Measurements from ENCODE around the gene DAPK2. TPM values are rescaled to one million over a fixed set of nuclear protein-coding genes. Genes with fewer than 3 reads are reported as not detected.

The DAPK2 gene
- total and polyA plus RNA-seq, 2 of the 4 experiments (the other 2 are of a cell fraction), result 0.34 to 0.36 TPM

DNA sequence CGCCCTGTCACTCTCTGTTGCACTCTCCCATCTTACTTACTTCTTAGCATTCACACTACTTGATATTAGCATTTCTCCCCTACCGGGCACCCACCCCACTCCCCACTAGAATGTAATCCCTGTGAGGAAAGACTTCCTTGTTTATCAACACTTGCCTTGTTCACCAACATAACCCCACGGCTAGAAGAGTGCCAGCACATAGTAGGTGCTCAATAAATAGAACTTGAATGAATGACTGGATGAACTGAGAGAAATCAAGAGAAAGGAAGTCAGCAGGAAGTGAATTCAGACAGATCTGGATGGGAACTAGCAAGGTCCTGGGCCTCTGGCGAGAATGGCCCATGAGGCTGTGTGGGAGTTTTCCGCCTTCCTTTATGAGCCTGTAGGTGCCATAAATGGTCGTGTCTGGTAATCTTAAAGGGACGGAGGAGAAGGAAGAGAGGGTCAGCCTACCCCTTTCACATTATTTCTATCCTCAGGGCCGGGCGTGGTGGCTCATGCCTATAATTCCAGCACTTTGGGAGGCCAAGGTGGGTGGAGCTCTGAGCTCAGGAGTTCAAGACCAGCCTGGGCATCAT lies 170.1 kb downstream of the DAPK2 start:
- H2BK15ac ChIP-seq (ENCODE audit: low read depth, low read length), result no peak overlapping the region
- peaks cover 10% of the 10 kb centered on the region for H3K27me3 ChIP-seq (ENCODE audit: control insufficient read depth, insufficient read depth, low read length)
- H4K5ac ChIP-seq (ENCODE audit: low read depth, low read length), result no peak overlapping the region
- no peak overlapping the region for H3K27ac ChIP-seq (ENCODE audit: insufficient read depth, low read length)
- no peak overlapping the region for H2AK5ac ChIP-seq (ENCODE audit: low read depth, low read length)
- no peak overlapping the region for H3K23ac ChIP-seq (ENCODE audit: low read depth, low read length)
- dilution Hi-C loops (cut with HindIII; ENCODE audit: low sequenced_read_pairs, unreplicated experiment), result no loop called here
- H3K56ac ChIP-seq (ENCODE audit: extremely low read depth, insufficient read depth, low read length), result no peak overlapping the region
- no peak overlapping the region for H2AK9ac ChIP-seq (replicated peaks; ENCODE audit: low read depth, low read length, poor library complexity)
- H3K9me1 ChIP-seq (ENCODE audit: insufficient read depth, low read length), result no peaks in the 10 kb centered on the region
- no peak for ATAC-seq (ENCODE audit: low read depth)
- H4K8ac ChIP-seq (ENCODE audit: low read depth in 2 of 2, low read length in 2 of 2), result no peak overlapping the region
- ChIA-PET CTCF (no interaction called here), POLR2A (ENCODE audit: unreplicated experiment) (no interaction called here)
- no peak for DNase-seq
- BruUV-seq (replicated peaks), result no TSS peak
- H2BK5ac ChIP-seq (ENCODE audit: low read depth, low read length, poor library complexity, severe bottlenecking), result no peak overlapping the region
- H4K20me1 ChIP-seq (ENCODE audit: insufficient read depth, low read length), result no peaks in the 10 kb centered on the region
- WGBS, 2 experiments (ENCODE audit: extremely low coverage in 2 of 2, insufficient read length in 1 of 2), result 60% methylated on average over 1 of the region's 9 CpGs; no CpG with 5 or more reads in 1 of the 2 experiments
- H3K9ac ChIP-seq (ENCODE audit: low read depth, low read length), result no peak overlapping the region
- in situ Hi-C loops (cut with MboI; ENCODE audit: low sequenced_read_pairs), result no loop called here
- no peak overlapping the region for H2AFZ ChIP-seq (replicated peaks; ENCODE audit: low read length, poor library complexity)
- H3K9me3 ChIP-seq (ENCODE audit: control insufficient read depth, insufficient read depth, low read length), result peaks cover 4% of the 10 kb centered on the region; the same call in 1 of the 2 replicates
- TF ChIP-seq RCOR1 (IDR thresholded peaks at IDR 0.05; ENCODE audit: insufficient replicate concordance, low read length) (no peak), MAZ (IDR thresholded peaks at IDR 0.05; ENCODE audit: borderline replicate concordance, low read depth, low read length) (no peak), NFE2L2 (IDR thresholded peaks at IDR 0.05; ENCODE audit: low read depth, low read length) (no peak), SMC3 (IDR thresholded peaks at IDR 0.05; ENCODE audit: low read depth, low read length) (no peak), CHD1 (IDR thresholded peaks at IDR 0.05; ENCODE audit: low read depth, low read length) (no peak), RFX5 (IDR thresholded peaks at IDR 0.05; ENCODE audit: low read depth, low read length) (no peak), CEBPB (IDR thresholded peaks at IDR 0.05; ENCODE audit: low read depth, low read length) (no peak), MXI1 (IDR thresholded peaks at IDR 0.05; ENCODE audit: borderline replicate concordance, low read depth, low read length) (no peak), FOS (IDR thresholded peaks at IDR 0.05; ENCODE audit: low read depth, low read length) (no peak), RAD21 (IDR thresholded peaks at IDR 0.05; ENCODE audit: low read length) (no peak), MAFK (IDR thresholded peaks at IDR 0.05; ENCODE audit: low read depth, low read length) (no peak), BHLHE40 (IDR thresholded peaks at IDR 0.05; ENCODE audit: low read depth, low read length) (no peak), POLR2A (IDR thresholded peaks at IDR 0.05; ENCODE audit: low read depth, low read length) (no peak)
- TF ChIP-seq, protein P1, sequence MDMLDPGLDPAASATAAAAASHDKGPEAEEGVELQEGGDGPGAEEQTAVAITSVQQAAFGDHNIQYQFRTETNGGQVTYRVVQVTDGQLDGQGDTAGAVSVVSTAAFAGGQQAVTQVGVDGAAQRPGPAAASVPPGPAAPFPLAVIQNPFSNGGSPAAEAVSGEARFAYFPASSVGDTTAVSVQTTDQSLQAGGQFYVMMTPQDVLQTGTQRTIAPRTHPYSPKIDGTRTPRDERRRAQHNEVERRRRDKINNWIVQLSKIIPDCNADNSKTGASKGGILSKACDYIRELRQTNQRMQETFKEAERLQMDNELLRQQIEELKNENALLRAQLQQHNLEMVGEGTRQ (IDR thresholded peaks at IDR 0.05; ENCODE audit: low read depth, low read length), result no peak
- TF ChIP-seq, protein P2, sequence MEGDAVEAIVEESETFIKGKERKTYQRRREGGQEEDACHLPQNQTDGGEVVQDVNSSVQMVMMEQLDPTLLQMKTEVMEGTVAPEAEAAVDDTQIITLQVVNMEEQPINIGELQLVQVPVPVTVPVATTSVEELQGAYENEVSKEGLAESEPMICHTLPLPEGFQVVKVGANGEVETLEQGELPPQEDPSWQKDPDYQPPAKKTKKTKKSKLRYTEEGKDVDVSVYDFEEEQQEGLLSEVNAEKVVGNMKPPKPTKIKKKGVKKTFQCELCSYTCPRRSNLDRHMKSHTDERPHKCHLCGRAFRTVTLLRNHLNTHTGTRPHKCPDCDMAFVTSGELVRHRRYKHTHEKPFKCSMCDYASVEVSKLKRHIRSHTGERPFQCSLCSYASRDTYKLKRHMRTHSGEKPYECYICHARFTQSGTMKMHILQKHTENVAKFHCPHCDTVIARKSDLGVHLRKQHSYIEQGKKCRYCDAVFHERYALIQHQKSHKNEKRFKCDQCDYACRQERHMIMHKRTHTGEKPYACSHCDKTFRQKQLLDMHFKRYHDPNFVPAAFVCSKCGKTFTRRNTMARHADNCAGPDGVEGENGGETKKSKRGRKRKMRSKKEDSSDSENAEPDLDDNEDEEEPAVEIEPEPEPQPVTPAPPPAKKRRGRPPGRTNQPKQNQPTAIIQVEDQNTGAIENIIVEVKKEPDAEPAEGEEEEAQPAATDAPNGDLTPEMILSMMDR (conservative IDR thresholded peaks at IDR 0.05; ENCODE audit: low read depth, low read length), result no peak
- TF ChIP-seq, protein P3, sequence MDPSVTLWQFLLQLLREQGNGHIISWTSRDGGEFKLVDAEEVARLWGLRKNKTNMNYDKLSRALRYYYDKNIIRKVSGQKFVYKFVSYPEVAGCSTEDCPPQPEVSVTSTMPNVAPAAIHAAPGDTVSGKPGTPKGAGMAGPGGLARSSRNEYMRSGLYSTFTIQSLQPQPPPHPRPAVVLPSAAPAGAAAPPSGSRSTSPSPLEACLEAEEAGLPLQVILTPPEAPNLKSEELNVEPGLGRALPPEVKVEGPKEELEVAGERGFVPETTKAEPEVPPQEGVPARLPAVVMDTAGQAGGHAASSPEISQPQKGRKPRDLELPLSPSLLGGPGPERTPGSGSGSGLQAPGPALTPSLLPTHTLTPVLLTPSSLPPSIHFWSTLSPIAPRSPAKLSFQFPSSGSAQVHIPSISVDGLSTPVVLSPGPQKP (IDR thresholded peaks at IDR 0.05; ENCODE audit: borderline replicate concordance, low read depth, low read length), result no peak
- no peak overlapping the region for H3K18ac ChIP-seq (ENCODE audit: low read depth, low read length)
- intact Hi-C loops (cut with micrococcal nuclease), result no loop called here
- H4K91ac ChIP-seq (ENCODE audit: insufficient read depth, low read depth, low read length), result no peak overlapping the region
- H3K4me2 ChIP-seq (ENCODE audit: low read depth, low read length), result no peak overlapping the region
- H3K4me3 ChIP-seq (ENCODE audit: insufficient read depth, low read depth, low read length), result no peak overlapping the region
- peaks cover 2% of the 10 kb centered on the region; the same call in 1 of the 2 replicates for H3K4me1 ChIP-seq (ENCODE audit: control insufficient read depth, insufficient read depth, low read length)
- H2BK120ac ChIP-seq (ENCODE audit: low read depth, low read length), result no peak overlapping the region
- no peaks in the 10 kb centered on the region for H3K36me3 ChIP-seq (ENCODE audit: control insufficient read depth, insufficient read depth, low read length)
- H2BK20ac ChIP-seq (ENCODE audit: low read depth, low read length), result no peak overlapping the region
- H3K4ac ChIP-seq (ENCODE audit: low read depth, low read length), result no peak overlapping the region
- no peak overlapping the region for H3K14ac ChIP-seq (replicated peaks; ENCODE audit: low read depth, low read length)
- H3K79me1 ChIP-seq (ENCODE audit: low read depth in 1 of 2, low read length in 2 of 2), result no peaks in the 10 kb centered on the region
